Neural cell (in vitro differentiated cells): Measurements from ENCODE around the gene OBSL1.

Experiments used
- CTCF ChIP-seq: fragments of 450-650 bp; IDR thresholded peaks from 2 replicates; pipeline ENCODE4 v1.5.1; 2014; ENCODE audit warnings: antibody characterized with exemption, mild to moderate bottlenecking, moderate library complexity; ENCODE audit not compliant: poor library complexity, severe bottlenecking
- EP300 ChIP-seq: fragments of 450-650 bp; conservative IDR thresholded peaks from 2 replicates; pipeline ENCODE4 v1.6.1; 2014; ENCODE audit warnings: antibody characterized with exemption, mild to moderate bottlenecking, moderate library complexity; ENCODE audit not compliant: poor library complexity, severe bottlenecking
- POLR2AphosphoS5 ChIP-seq: IDR thresholded peaks from 2 replicates; pipeline ENCODE4 v1.6.1; 2012
- TAF1 ChIP-seq: IDR thresholded peaks from 2 replicates; pipeline ENCODE4 v1.6.1; 2012; ENCODE audit warnings: low read depth

- TF ChIP-seq CTCF, result no peak
- no peak for TF ChIP-seq EP300
- no peak for TF ChIP-seq TAF1
- no peak for TF ChIP-seq POLR2AphosphoS5
These were observed 32.2 kb downstream of the OBSL1 start for GRCh38 chr2:219538956-219539788.
